Stimulated activated CD4-positive, alpha-beta T cell treated with anti-CD3 and anti-CD28 coated beads, Interleukin-1b, Interleukin-23, amount 100 ng/mL, for 48 hours (primary cell): ENCODE results near the gene SLC25A19.
"Not testable (repeated sequence)": the region's sequence is repeated elsewhere in the genome, so short reads cannot be mapped to it uniquely, and the experiment has no call there.

ENCODE experiments used
- DNase-seq: peaks from one replicate; pipeline ENCODE4 v3.0.0-alpha.2; 2020

SLC25A19 gene

GRCh38 chr17:75266316-75267152 is 22.7 kb downstream of the SLC25A19 start:
- no peak for DNase-seq

GRCh38 chr17:75265614-75266315 is 23.5 kb downstream of the SLC25A19 start:
- no peak for DNase-seq

- DNase-seq: no peak
These were observed 26.2 kb downstream of the SLC25A19 start for GRCh38 chr17:75263055-75263454.

- no peak for DNase-seq
These were observed 27.1 kb downstream of the SLC25A19 start for GRCh38 chr17:75262112-75262606.

- DNase-seq: peak; percentile 96
These were observed 27.7 kb downstream of the SLC25A19 start, which contains the start of the genes GGA3 and MRPS7 for GRCh38 chr17:75261336-75262111. Gene GGA3, minus strand, starts transcription at chr17:75261606. Its CDS starts 19 bp downstream, at chr17:75261587. Gene MRPS7, plus strand, starts transcription at chr17:75261879. Its CDS starts 22 bp downstream, at chr17:75261901.

- DNase-seq: peak; percentile 69
These were observed 28.4 kb downstream of the SLC25A19 start for GRCh38 chr17:75260641-75261335.

GRCh38 chr17:75257228-75257627 is 32.0 kb downstream of the SLC25A19 start:
- not testable (repeated sequence) for DNase-seq

- DNase-seq: not testable (repeated sequence)
These were observed 33.1 kb downstream of the SLC25A19 start for GRCh38 chr17:75255954-75256698.

- DNase-seq: no peak
These were observed 37.0 kb downstream of the SLC25A19 start for GRCh38 chr17:75252039-75252816.

GRCh38 chr17:75250009-75250471 is 39.2 kb downstream of the SLC25A19 start:
- peak; percentile 89 for DNase-seq

GRCh38 chr17:75249564-75249963 is 39.7 kb downstream of the SLC25A19 start:
- no peak for DNase-seq

GRCh38 chr17:75246404-75246803 is 42.8 kb downstream of the SLC25A19 start:
- no peak for DNase-seq

- no peak for DNase-seq
These were observed 44.2 kb downstream of the SLC25A19 start for GRCh38 chr17:75245011-75245410.

GRCh38 chr17:75244133-75244866 is 44.9 kb downstream of the SLC25A19 start:
- no peak for DNase-seq

- no peak for DNase-seq
These were observed 46.7 kb downstream of the SLC25A19 start for GRCh38 chr17:75242461-75243042.

- peak; percentile 41 for DNase-seq
These were observed 47.2 kb downstream of the SLC25A19 start for GRCh38 chr17:75241996-75242460.

- no peak for DNase-seq
These were observed 47.7 kb downstream of the SLC25A19 start for GRCh38 chr17:75241502-75241901.

GRCh38 chr17:75241143-75241430 is 48.1 kb downstream of the SLC25A19 start:
- DNase-seq: no peak

GRCh38 chr17:75240394-75241142 is 48.7 kb downstream of the SLC25A19 start:
- peak; percentile 47 for DNase-seq
